DOHH2 (cell line): ENCODE data around the gene STXBP4.

ENCODE experiments used
- H3F3A ChIP-seq: fragments of 200-600 bp; sonication (generic), shearing (Covaris generic); 2 replicates; pipeline ENCODE4 v1.6.0; 2016; ENCODE audit warnings: antibody characterized with exemption, mild to moderate bottlenecking; ENCODE audit not compliant: control insufficient read depth, insufficient read depth
- H3K27ac ChIP-seq: fragments of 200-600 bp; sonication (generic); 2 replicates; pipeline ENCODE4 v1.5.1; 2014; ENCODE audit warnings: low read depth, mild to moderate bottlenecking, low read length, moderate library complexity
- H3K27me3 ChIP-seq: fragments of 200-600 bp; sonication (generic); 2 replicates; pipeline ENCODE4 v1.6.1; 2014; ENCODE audit warnings: mild to moderate bottlenecking, low read length, mixed read lengths; ENCODE audit not compliant: control insufficient read depth
- H3K36me3 ChIP-seq: fragments of 200-600 bp; sonication (generic); 2 replicates; pipeline ENCODE4 v1.6.1; 2014; ENCODE audit warnings: mild to moderate bottlenecking, low read length, moderate library complexity, mixed read lengths; ENCODE audit not compliant: control insufficient read depth
- H3K4me1 ChIP-seq: fragments of 200-600 bp; sonication (generic); 2 replicates; pipeline ENCODE4 v1.6.1; 2014; ENCODE audit warnings: mild to moderate bottlenecking, low read length, mixed read lengths; ENCODE audit not compliant: control insufficient read depth
- H3K4me2 ChIP-seq: fragments of 200-600 bp; sonication (generic); 2 replicates; pipeline ENCODE4 v1.6.0; 2014; ENCODE audit warnings: mild to moderate bottlenecking, low read length, moderate library complexity
- H3K4me3 ChIP-seq: fragments of 200-600 bp; sonication (generic); 2 replicates; pipeline ENCODE4 v1.5.1; 2014; ENCODE audit warnings: mild to moderate bottlenecking, low read length, mixed read lengths
- H3K79me2 ChIP-seq: fragments of 200-600 bp; sonication (generic); 2 replicates; pipeline ENCODE4 v1.6.1; 2014; ENCODE audit warnings: mild to moderate bottlenecking, low read length, mixed read lengths; ENCODE audit not compliant: control insufficient read depth
- H3K9me2 ChIP-seq: fragments of 200-600 bp; sonication (generic); replicated peaks from 2 replicates; pipeline ENCODE4 v1.6.1; 2014; ENCODE audit warnings: mild to moderate bottlenecking, low read length, mixed read lengths; ENCODE audit not compliant: control insufficient read depth
- H3K9me3 ChIP-seq: fragments of 200-600 bp; sonication (generic); 2 replicates; pipeline ENCODE4 v1.6.1; 2014; ENCODE audit warnings: antibody characterized with exemption, low read length, mixed read lengths; ENCODE audit not compliant: control insufficient read depth, insufficient read depth
- H4K20me1 ChIP-seq: fragments of 200-600 bp; sonication (generic); 2 replicates; pipeline ENCODE4 v1.6.0; 2014; ENCODE audit warnings: low read depth, mild to moderate bottlenecking, antibody characterized with exemption, low read length, moderate library complexity; ENCODE audit not compliant: control insufficient read depth, insufficient read depth
- CTCF ChIP-seq: fragments of 200-600 bp; sonication (generic); IDR thresholded peaks from one replicate; pipeline ENCODE4 v1.5.1; 2014; ENCODE audit warnings: antibody characterized with exemption, mild to moderate bottlenecking, low read depth, low read length; ENCODE audit not compliant: poor library complexity, severe bottlenecking
- EZH2phosphoT487 ChIP-seq: fragments of 200-600 bp; sonication (generic); IDR thresholded peaks from 2 replicates; pipeline ENCODE4 v1.6.1; 2017; ENCODE audit warnings: borderline replicate concordance, mild to moderate bottlenecking, antibody characterized with exemption, low read length, moderate library complexity, mixed read lengths

Gene STXBP4

GRCh38 chr17:55198690-55199370 lies 230.3 kb downstream of the STXBP4 start:
- Histone ChIP-seq H3K79me2 (no peaks in the 10 kb centered on the region), H3K36me3 (no peaks in the 10 kb centered on the region), H3K9me3 (no peaks in the 10 kb centered on the region), H3K4me2 (no peak overlapping the region), H3F3A (no peaks in the 10 kb centered on the region), H3K27ac (no peak overlapping the region), H3K4me1 (no peaks in the 10 kb centered on the region), H3K9me2 (no peaks in the 10 kb centered on the region), H3K27me3 (no peaks in the 10 kb centered on the region), H4K20me1 (no peaks in the 10 kb centered on the region), H3K4me3 (no peak overlapping the region)
- TF ChIP-seq CTCF (no peak), EZH2phosphoT487 (no peak)

DNA sequence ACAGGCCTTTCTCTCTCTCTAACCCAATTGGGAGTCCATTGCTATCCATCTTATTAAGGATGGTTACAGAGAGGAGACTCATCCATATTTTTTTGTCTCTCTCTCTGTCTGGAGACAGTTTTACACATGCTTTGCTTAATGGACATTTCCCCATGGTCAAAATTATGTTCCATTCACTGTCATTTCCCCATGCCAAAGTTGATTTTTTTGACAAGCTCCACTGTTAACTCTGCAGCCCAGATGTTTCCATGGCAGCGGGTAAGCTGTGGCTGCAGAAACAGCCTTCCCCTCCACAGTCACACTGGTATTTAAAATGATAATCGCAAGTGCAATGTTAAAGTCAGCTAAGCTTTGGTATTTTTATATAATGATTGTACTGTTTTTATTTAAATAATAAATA lies 232.3 kb downstream of the STXBP4 start:
- H3K36me3 ChIP-seq, result no peaks in the 10 kb centered on the region
- no peaks in the 10 kb centered on the region for H3K4me1 ChIP-seq
- no peak overlapping the region for H3K4me3 ChIP-seq
- H3K4me2 ChIP-seq, result no peak overlapping the region
- H3K27ac ChIP-seq, result no peak overlapping the region
- H3F3A ChIP-seq, result no peaks in the 10 kb centered on the region
- H3K9me3 ChIP-seq, result no peaks in the 10 kb centered on the region
- H3K79me2 ChIP-seq, result no peaks in the 10 kb centered on the region
- TF ChIP-seq EZH2phosphoT487, result no peak
- TF ChIP-seq CTCF, result no peak
- H3K27me3 ChIP-seq, result no peaks in the 10 kb centered on the region
- H4K20me1 ChIP-seq, result no peaks in the 10 kb centered on the region
- H3K9me2 ChIP-seq, result no peaks in the 10 kb centered on the region

- Histone ChIP-seq H4K20me1 (no peaks in the 10 kb centered on the region), H3K4me1 (no peaks in the 10 kb centered on the region), H3K4me2 (no peak overlapping the region), H3K9me3 (no peaks in the 10 kb centered on the region), H3K36me3 (no peaks in the 10 kb centered on the region), H3K9me2 (no peaks in the 10 kb centered on the region), H3K4me3 (no peak overlapping the region), H3K79me2 (no peaks in the 10 kb centered on the region), H3K27ac (no peak overlapping the region), H3K27me3 (no peaks in the 10 kb centered on the region), H3F3A (no peaks in the 10 kb centered on the region)
- TF ChIP-seq EZH2phosphoT487 (no peak), CTCF (no peak)
These were observed 232.9 kb downstream of the STXBP4 start for GRCh38 chr17:55201308-55201932.
